ENCODE measurements around the gene PPCDC.
"Not testable (repeated sequence)": the region's sequence is repeated elsewhere in the genome, so short reads cannot be mapped to it uniquely, and the experiment has no call there.

Gene PPCDC

GRCh38 chr15:75073197-75073596, 49.8 kb downstream of the PPCDC start:
- no peak for DNase-seq

- DNase-seq: no peak
Measured at GRCh38 chr15:75076277-75076676, 52.9 kb downstream of the PPCDC start.

GRCh38 chr15:75077551-75077961, 54.2 kb downstream of the PPCDC start:
- DNase-seq: not testable (repeated sequence)

GRCh38 chr15:75081150-75081549, 57.8 kb downstream of the PPCDC start:
- no peak for DNase-seq

- DNase-seq: no peak
Measured at GRCh38 chr15:75082689-75083088, 59.3 kb downstream of the PPCDC start.

DNA sequence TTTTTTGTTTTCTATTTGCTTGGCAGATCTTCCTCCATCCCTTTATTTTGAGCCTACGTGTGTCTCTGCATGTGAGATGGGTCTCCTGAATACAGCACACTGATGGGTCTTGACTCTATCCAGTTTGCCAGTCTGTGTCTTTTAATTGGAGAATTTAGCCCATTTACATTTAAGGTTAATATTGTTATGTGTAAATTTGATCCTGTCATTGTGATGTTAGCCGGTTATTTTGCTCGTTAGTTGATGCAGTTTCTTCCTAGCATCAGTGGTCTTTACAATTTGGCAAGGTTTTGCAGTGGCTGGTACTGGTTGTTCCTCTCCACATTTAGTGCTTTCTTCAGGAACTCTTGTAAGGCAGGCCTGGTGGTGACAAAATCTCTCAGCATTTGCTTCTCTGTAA, 62.3 kb downstream of the PPCDC start:
- not testable (repeated sequence) for DNase-seq

DNA sequence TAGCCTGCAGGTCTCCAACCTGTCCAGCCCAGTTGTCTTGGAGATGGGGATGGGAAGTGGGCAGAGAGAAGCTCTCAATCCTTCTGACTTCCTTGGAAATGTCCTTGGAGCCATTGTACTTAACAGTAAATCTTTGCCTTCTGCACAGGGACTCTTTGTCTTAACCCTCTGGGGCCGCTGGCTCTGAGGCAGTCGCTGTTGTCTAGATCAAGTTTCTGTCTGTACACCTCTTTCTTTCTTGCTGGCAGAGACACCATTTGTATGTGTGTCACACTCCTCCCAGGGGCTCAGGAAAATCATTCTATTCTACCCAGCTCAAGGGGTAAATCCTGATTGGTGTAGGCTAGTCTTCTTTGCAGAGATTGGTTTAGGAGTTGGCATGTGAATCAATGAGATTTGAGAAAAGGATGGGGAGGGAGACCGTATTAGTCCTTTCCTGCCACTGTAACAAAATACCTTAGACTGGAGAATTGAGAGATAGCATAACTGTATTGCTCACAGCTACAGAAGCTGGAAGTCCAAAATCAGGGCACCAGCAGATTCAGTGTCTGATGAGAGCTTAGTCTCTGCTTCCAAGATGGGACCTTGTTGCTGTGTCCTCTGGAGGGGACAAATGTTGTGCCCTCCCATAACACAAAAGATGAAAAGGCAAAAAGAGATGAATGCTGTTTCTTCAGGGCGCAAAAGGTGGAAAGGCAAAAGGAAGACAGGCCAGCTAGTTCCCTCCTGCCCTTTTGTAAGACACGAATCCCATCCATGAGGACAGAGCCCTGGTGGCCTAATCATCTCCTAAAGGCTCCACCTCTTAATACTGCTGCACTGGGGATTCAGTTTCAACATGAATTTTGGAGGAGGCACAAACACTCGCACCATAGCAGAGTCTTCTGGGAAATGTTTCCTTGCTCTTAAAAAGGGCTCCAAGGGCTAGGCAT, 66.3 kb downstream of the PPCDC start:
- no peak for DNase-seq

GRCh38 chr15:75090388-75090734, 67.0 kb downstream of the PPCDC start:
- no peak for DNase-seq

DNA sequence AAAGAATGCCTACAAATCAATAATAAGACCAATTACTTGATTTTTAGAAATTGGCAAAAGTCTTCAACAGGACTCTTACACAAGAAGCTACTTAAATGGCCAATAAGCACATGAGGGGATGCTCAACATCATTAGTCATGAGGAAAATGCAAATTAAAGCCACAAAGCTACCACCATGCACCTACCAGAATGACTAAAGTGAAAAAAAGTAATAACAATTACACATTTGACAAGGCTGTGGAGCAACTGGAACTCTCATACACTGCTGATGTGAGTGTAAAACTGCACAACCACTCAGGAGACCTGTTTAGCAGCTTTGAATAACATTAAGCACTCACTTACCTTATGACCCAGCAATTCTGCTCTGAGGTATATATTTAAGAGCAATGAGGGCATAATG, 68.4 kb downstream of the PPCDC start:
- no peak for DNase-seq

DNA sequence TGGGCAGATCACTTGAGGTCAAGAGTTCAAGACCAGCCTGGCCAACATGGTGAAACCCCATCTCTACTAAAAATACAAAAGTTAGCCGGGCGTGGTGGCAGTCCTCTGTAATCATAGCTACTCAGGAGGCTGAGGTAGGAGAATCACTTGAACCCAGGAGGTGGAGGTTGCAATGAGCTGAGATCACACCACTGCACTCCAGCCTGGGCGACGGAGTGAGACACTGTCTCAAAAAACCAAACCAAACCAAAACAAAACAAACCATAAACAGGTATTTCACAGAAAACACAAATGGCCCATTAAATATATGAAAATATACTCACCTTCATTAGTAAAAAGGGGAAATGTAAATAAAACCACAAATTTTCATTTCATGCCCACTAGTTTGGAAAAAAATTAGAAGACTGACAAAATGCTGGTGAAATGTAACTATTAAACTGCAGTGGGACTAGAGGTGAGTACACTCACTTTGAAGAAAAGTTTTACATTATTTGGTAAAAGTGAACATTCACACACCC, 71.6 kb downstream of the PPCDC start:
- DNase-seq: not testable (repeated sequence)

DNA sequence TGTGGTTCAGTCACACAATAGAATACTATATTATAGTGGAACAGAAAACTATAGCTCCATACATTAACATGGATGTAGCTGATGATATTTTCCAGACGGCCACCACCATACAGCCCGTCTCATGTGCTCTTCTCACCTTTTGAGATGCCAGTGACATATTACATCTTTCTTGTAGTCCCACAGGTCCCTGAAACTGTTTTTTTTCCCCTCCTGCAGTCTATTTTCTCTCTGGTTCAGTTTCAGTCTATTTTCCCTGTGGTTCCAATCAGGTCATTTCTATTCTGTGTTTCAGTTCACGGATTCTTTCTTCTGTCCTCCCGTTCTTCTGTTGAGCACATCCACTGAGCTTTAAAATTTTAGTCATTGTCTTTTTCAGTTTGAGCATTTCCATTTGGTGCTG, 72.2 kb downstream of the PPCDC start:
- DNase-seq: no peak

GRCh38 chr15:75097939-75098338, 74.5 kb downstream of the PPCDC start:
- DNase-seq: no peak

DNA sequence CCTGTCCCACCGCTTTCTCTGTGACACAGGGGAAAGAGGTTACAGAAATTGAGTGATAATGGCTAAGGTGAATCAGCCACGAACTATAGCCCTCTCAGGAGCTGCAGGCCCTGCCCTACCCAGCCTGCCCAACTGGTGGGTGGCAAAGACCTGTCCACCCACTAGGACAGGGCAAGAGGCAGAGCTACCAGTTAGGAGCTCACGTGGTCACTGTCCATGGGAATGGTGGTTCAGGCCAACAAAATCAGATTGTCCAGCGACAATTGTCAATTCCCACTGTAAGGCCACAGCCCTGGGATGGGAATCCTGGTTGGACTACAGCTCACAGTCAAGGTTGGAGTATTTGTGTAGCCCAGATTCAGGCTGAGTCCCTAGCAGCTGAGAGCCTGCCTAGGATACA, 75.0 kb downstream of the PPCDC start:
- DNase-seq: no peak
